CD4-positive, alpha-beta T cell treated with Interleukin-4 for 1 hour (primary cell): Measurements from ENCODE around the gene PJA1.
A peak's percentile ranks its signal among the peaks of the same experiment; 100 is the strongest.

ENCODE experiments used
- DNase-seq, 2 donors: peaks; one replicate each; pipeline ENCODE4 v3.0.0-alpha.2; 2020 to 2022

Gene PJA1

GRCh38 chrX:69163936-69164741 is 1.1 kb downstream of the PJA1 start:
- peak; percentile 77 to 78 for DNase-seq

GRCh38 chrX:69162361-69162865 is 2.8 kb downstream of the PJA1 start:
- DNase-seq: peak in 1 of 2 donors; percentile 28

- DNase-seq: no peak
Measured at GRCh38 chrX:69161786-69162349, 3.4 kb downstream of the PJA1 start.

- no peak for DNase-seq
Measured at GRCh38 chrX:69161371-69161770, 3.9 kb downstream of the PJA1 start.

GRCh38 chrX:69158166-69158980 is 6.9 kb downstream of the PJA1 start:
- peak; percentile 30 to 41 for DNase-seq

- no peak for DNase-seq
Measured at GRCh38 chrX:69156638-69157037, 8.6 kb downstream of the PJA1 start.

- no peak for DNase-seq
Measured at GRCh38 chrX:69155786-69156520, 9.3 kb downstream of the PJA1 start.

- no peak for DNase-seq
Measured at GRCh38 chrX:69154051-69154450, 11.2 kb downstream of the PJA1 start.

- DNase-seq: no peak
Measured at GRCh38 chrX:69153060-69153730, 12.1 kb downstream of the PJA1 start.

GRCh38 chrX:69152417-69152841 is 12.8 kb downstream of the PJA1 start:
- no peak for DNase-seq

- DNase-seq: no peak
Measured at GRCh38 chrX:69151866-69152284, 13.4 kb downstream of the PJA1 start.

GRCh38 chrX:69150281-69150960 is 14.8 kb downstream of the PJA1 start:
- no peak for DNase-seq

GRCh38 chrX:69149466-69150280 is 15.6 kb downstream of the PJA1 start:
- DNase-seq: no peak

- DNase-seq: no peak
Measured at GRCh38 chrX:69148946-69149345, 16.3 kb downstream of the PJA1 start.

GRCh38 chrX:69146739-69147138 is 18.5 kb downstream of the PJA1 start:
- no peak for DNase-seq

GRCh38 chrX:69145714-69146113 is 19.5 kb downstream of the PJA1 start:
- no peak for DNase-seq

GRCh38 chrX:69144838-69145680 is 20.2 kb downstream of the PJA1 start:
- no peak for DNase-seq

GRCh38 chrX:69143530-69143929 is 21.7 kb downstream of the PJA1 start:
- no peak for DNase-seq

- DNase-seq: no peak
Measured at GRCh38 chrX:69142788-69143469, 22.3 kb downstream of the PJA1 start.
